HepG2 (cell line): Measurements from ENCODE around the gene SIGLEC1. TPM values are rescaled to one million over a fixed set of nuclear protein-coding genes. Genes with fewer than 3 reads are reported as not detected.

Source experiments
- ATAC-seq: fragments of 200-7000 bp; cut with Tn5 transposase; 3 replicates; pipeline ENCODE4 v1.9.1; 2020; ENCODE audit warnings: mild to moderate bottlenecking, moderate library complexity
- BruUV-seq: library from RNA; stranded (reverse); fragments of 400-500 nt; replicated peaks from 2 replicates; lab custom pipeline; 2021; lab: Mats Ljungman, UMichigan
- CTCF ChIA-PET: fragments of 300-600 bp; formaldehyde crosslinking; extraction: SDS; loops from one replicate; lab custom pipeline; 2021; ENCODE audit warnings: low total read pairs, inconsistent platforms, low intra/inter-chr PET ratio; lab: Yijun Ruan, JAX
- POLR2A ChIA-PET: fragments of 350-600 bp; sonication (Branson Sonifier 250); formaldehyde crosslinking; loops from one replicate; lab custom pipeline; 2020; ENCODE audit warnings: antibody characterized with exemption, inconsistent platforms; lab: Yijun Ruan, JAX
- DNase-seq: peaks from one replicate; pipeline ENCODE4 v3.0.0-alpha.2; 2015; ENCODE audit warnings: low spot score
- FAIRE-seq: peaks from 3 replicates; lab custom pipeline; 2011; peaks lifted over from hg19 to GRCh38; lab: Jason Lieb, UNC
- H2AFZ ChIP-seq: one replicate; pipeline ENCODE4 v1.6.1; 2011; ENCODE audit warnings: low read length, inconsistent platforms
- H3K27ac ChIP-seq: fragments of 300-600 bp; 3 replicates; pipeline ENCODE4 v1.8.0; 2011; ENCODE audit warnings: mixed run types, mild to moderate bottlenecking, mixed read lengths, low read length, inconsistent platforms; ENCODE audit not compliant: insufficient read depth; ENCODE audit errors: extremely low read length
- H3K27me3 ChIP-seq, 2 experiments: fragments of 200-600 bp in 1 of 2; 2 replicates in 1 of 2; 3 replicates in 1 of 2; pipeline versions ENCODE4 v1.6.0 to v1.8.0; 2011; ENCODE audit warnings: low read length in 2 of 2, mild to moderate bottlenecking in 2 of 2, moderate library complexity in 2 of 2, inconsistent platforms in 1 of 2; ENCODE audit not compliant: insufficient read depth in 2 of 2, control insufficient read depth in 1 of 2
- H3K36me3 ChIP-seq, 2 experiments: fragments of 200-600 bp in 1 of 2; replicated peaks in 1 of 2; 2 replicates in 1 of 2; 3 replicates in 1 of 2; pipeline versions ENCODE4 v1.5.1 to v1.8.0; 2011; ENCODE audit warnings: low read length in 2 of 2, inconsistent platforms in 1 of 2; ENCODE audit not compliant: insufficient read depth in 2 of 2, control insufficient read depth in 1 of 2
- H3K4me1 ChIP-seq: 2 replicates; pipeline ENCODE4 v1.5.1; 2012; ENCODE audit warnings: low read length, inconsistent platforms; ENCODE audit not compliant: insufficient read depth
- H3K4me2 ChIP-seq: 2 replicates; pipeline ENCODE4 v1.6.0; 2011; ENCODE audit warnings: low read depth, low read length, inconsistent platforms
- H3K4me3 ChIP-seq, 3 experiments: fragments of 200-600 bp in 1 of 3; sonication (generic), shearing (Covaris generic) in 1 of 3; replicated peaks in 1 of 3; 2 replicates each; pipeline ENCODE4 v1.5.1; 2011 to 2016; ENCODE audit warnings: low read length in 3 of 3, inconsistent platforms in 2 of 3, low read depth in 2 of 3, mild to moderate bottlenecking in 2 of 3, control low read depth in 1 of 3, mixed read lengths in 1 of 3; ENCODE audit not compliant: insufficient read depth in 1 of 3
- H3K79me2 ChIP-seq: one replicate; pipeline ENCODE4 v1.6.1; 2011; ENCODE audit warnings: low read length, inconsistent platforms; ENCODE audit not compliant: insufficient read depth
- H3K9ac ChIP-seq: 2 replicates; pipeline ENCODE4 v1.6.0; 2011; ENCODE audit warnings: mild to moderate bottlenecking, low read depth, low read length, inconsistent platforms; ENCODE audit not compliant: insufficient read depth
- H3K9me3 ChIP-seq: 2 replicates; pipeline ENCODE4 v1.5.1; 2012; ENCODE audit warnings: mild to moderate bottlenecking, low read length
- H4K20me1 ChIP-seq: 2 replicates; pipeline ENCODE4 v1.6.0; 2011; ENCODE audit warnings: inconsistent platforms, mild to moderate bottlenecking, low read length, moderate library complexity; ENCODE audit not compliant: insufficient read depth
- ATF4 ChIP-seq, 2 experiments: fragments of 450-650 bp in 1 of 2; sonication (generic) in 1 of 2; formaldehyde crosslinking; IDR thresholded peaks; 2 replicates each; pipeline versions ENCODE4 v1.5.0 to v1.8.0; 2020 to 2022; ENCODE audit warnings: mild to moderate bottlenecking in 1 of 2, missing genetic modification reagents in 1 of 2
- DBP ChIP-seq: sonication (generic); formaldehyde crosslinking; IDR thresholded peaks from 2 replicates; pipeline ENCODE4 v1.4.0; 2020; ENCODE audit warnings: missing genetic modification reagents; ENCODE audit errors: not compliant biosample characterization
- DDIT3 ChIP-seq: sonication (generic); formaldehyde crosslinking; IDR thresholded peaks from 2 replicates; pipeline ENCODE4 v1.4.0; 2020; ENCODE audit warnings: mild to moderate bottlenecking, missing genetic modification reagents
- MXD1 ChIP-seq: sonication (generic); formaldehyde crosslinking; IDR thresholded peaks from 2 replicates; pipeline ENCODE4 v1.4.0; 2020; ENCODE audit warnings: mild to moderate bottlenecking, missing genetic modification reagents
- PCBP2 ChIP-seq: fragments of 200-400 bp; formaldehyde crosslinking; optimal IDR thresholded peaks from 2 replicates; pipeline ENCODE3; 2018; ENCODE audit warnings: low read length, low read depth; ENCODE audit not compliant: poor library complexity, severe bottlenecking
- SALL1 ChIP-seq: sonication (generic); formaldehyde crosslinking; IDR thresholded peaks from 2 replicates; pipeline ENCODE4 v1.8.0; 2022; ENCODE audit warnings: mild to moderate bottlenecking, missing genetic modification reagents
- SNAI1 ChIP-seq: sonication (generic); formaldehyde crosslinking; IDR thresholded peaks from 2 replicates; pipeline ENCODE4 v1.5.0; 2020; ENCODE audit warnings: mild to moderate bottlenecking, missing genetic modification reagents, borderline replicate concordance
- TEAD3 ChIP-seq: optimal IDR thresholded peaks from 2 replicates; pipeline ENCODE3; 2016; ENCODE audit warnings: borderline replicate concordance
- TFAP4 ChIP-seq: sonication (generic); IDR thresholded peaks from 2 replicates; pipeline ENCODE4 v1.6.1; 2016; ENCODE audit warnings: low read depth, borderline replicate concordance
- THRA ChIP-seq: sonication (generic); formaldehyde crosslinking; IDR thresholded peaks from 2 replicates; pipeline ENCODE4 v1.4.0; 2020; ENCODE audit warnings: missing genetic modification reagents, borderline replicate concordance
- ZNF251 ChIP-seq: sonication (generic); formaldehyde crosslinking; IDR thresholded peaks from 2 replicates; pipeline ENCODE4 v1.9.0; 2021; ENCODE audit warnings: mild to moderate bottlenecking, missing genetic modification reagents
- ZNF879 ChIP-seq: sonication (generic); formaldehyde crosslinking; IDR thresholded peaks from 2 replicates; pipeline ENCODE4 v1.8.1; 2023; ENCODE audit warnings: missing genetic modification reagents
- ZSCAN30 ChIP-seq: sonication (generic); formaldehyde crosslinking; IDR thresholded peaks from 2 replicates; pipeline ENCODE4 v1.5.0; 2020; ENCODE audit warnings: mild to moderate bottlenecking, missing genetic modification reagents
- WGBS: methylation state at CpG from one replicate; pipeline ENCODE4 v1.1.6; 2017; ENCODE audit warnings: low lambda C conversion rate; 5-methylcytosine and 5-hydroxymethylcytosine counted together
- in situ Hi-C: cut with HindIII; loops from 2 replicates; pipeline ENCODE4 v1.10.0; 2017; ENCODE audit warnings: low pct_unique_long_range_greater_than_20kb; ENCODE audit not compliant: extremely low pct_ligation_motif_present
- intact Hi-C: fragments of 100-400 bp; cut with micrococcal nuclease; formaldehyde crosslinking; loops from one replicate; pipeline ENCODE4 v1.10.0; 2022; ENCODE audit not compliant: unreplicated experiment
- polyA plus RNA-seq, 8 experiments: library from polyadenylated mRNA; depleted of rRNA in 3 of 8; stranded (reverse) in 7 of 8; unstranded in 1 of 8; fragments of >200 nt; fragmentation: Illumina TruSeq in 4 of 8; extraction: Trizol in 4 of 8; gene quantifications; 2 replicates each; pipeline versions ENCODE4 v1.2.1 to v1.2.3, GENCODE V29; 2011 to 2016; ENCODE audit warnings: low read depth in 4 of 8, missing spikeins in 1 of 8, mixed read lengths in 1 of 8; ENCODE audit not compliant: insufficient read depth in 1 of 8
- total RNA-seq, 5 experiments: library from RNA; depleted of rRNA; stranded (reverse); fragments of >200 nt; fragmentation: Illumina TruSeq; extraction: Trizol; gene quantifications; 2 replicates each; pipeline ENCODE4 v1.2.3, GENCODE V29; 2016; ENCODE audit warnings: low read depth in 1 of 5

Gene SIGLEC1
- total and polyA plus RNA-seq, 2 of the 13 experiments (the other 11 are each of a cell fraction or from before 2014, with no cell fraction given): 0.01 TPM; not detected in 1

GRCh38 chr20:3678198-3678597, 34.2 kb downstream of the SIGLEC1 start:
- H3K9ac ChIP-seq: no peak overlapping the region
- ChIA-PET CTCF (interaction anchor here (2.9 kb wide), 1 partner anchor 31 kb away, joined by 65 read pairs; no protein-coding TSS in a partner anchor), POLR2A (interaction anchor here (1.3 kb wide), 1 partner anchor 90 kb away, joined by 3 read pairs; the partner anchor contains the start of gene ADISSP)
- WGBS: 12% methylated on average over 1 of the region's 2 CpGs
- intact Hi-C loops (no loop called here), in situ Hi-C loops (loop anchor here (5.0 kb wide), 1 partner anchor 34 kb away; the partner anchor contains the start of gene SIGLEC1)
- H4K20me1 ChIP-seq: no peaks in the 10 kb centered on the region
- H3K36me3 ChIP-seq: no peaks in the 10 kb centered on the region
- peaks cover 47 to 90% of the 10 kb centered on the region in 2 experiments for H3K27me3 ChIP-seq
- no peak overlapping the region for H3K27ac ChIP-seq
- FAIRE-seq (no peak), ATAC-seq (no peak), DNase-seq (no peak)
- H3K4me1 ChIP-seq: 0 out of 2 replicates have a peak, but pooled peaks cover 9% of the 10 kb centered on the region
- H3K9me3 ChIP-seq: no peaks in the 10 kb centered on the region
- no peaks in the 10 kb centered on the region for H3K79me2 ChIP-seq
- H2AFZ ChIP-seq: no peak overlapping the region
- no peak overlapping the region for H3K4me2 ChIP-seq
- no TSS peak for BruUV-seq
- H3K4me3 ChIP-seq: no peak overlapping the region
- TF ChIP-seq SALL1 (CRISPR knock-in tag) (no peak), MXD1 (CRISPR knock-in tag) (no peak), ZSCAN30 (no peak), ATF4 (CRISPR knock-in tag; IDR thresholded peaks at IDR 0.05) (no peak), TFAP4 (no peak), SNAI1 (CRISPR knock-in tag) (no peak), THRA (CRISPR knock-in tag) (no peak), DBP (CRISPR knock-in tag) (no peak), PCBP2 (no peak), DDIT3 (CRISPR knock-in tag) (no peak), ZNF251 (CRISPR knock-in tag) (no peak), ZNF879 (CRISPR knock-in tag) (no peak), TEAD3 (CRISPR knock-in tag) (no peak)
